ENCODE results near the gene SEMA6D.

The SEMA6D gene

DNA sequence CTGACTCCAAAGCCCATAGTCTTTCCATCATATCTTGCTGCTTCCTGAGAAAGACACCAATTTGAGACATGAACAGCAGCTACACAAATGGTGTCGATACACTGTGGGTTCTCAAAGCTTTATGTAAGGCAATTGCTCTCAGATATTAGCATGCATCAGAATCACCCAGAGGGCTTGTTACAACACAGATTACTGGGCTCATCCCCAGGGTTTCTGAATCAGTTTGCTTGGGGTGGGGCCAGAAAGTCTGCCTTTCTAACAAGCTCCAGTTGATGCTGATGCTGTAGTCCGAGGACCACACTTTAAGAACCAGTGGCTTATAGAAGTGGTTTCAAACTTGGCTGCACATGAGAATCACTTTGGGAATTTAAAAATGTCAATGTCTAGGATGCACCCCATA lies 86.5 kb downstream of the SEMA6D start:
- Histone ChIP-seq H3K4me3 (ENCODE audit: low read length) (no peak overlapping the region), H3K4me2 (ENCODE audit: low read length) (no peak overlapping the region), H3K4me1 (ENCODE audit: control insufficient read depth, low read length) (peaks cover 19% of the 10 kb centered on the region), H3K27me3 (ENCODE audit: control insufficient read depth, low read length) (no peaks in the 10 kb centered on the region), H3K36me3 (ENCODE audit: control insufficient read depth, low read length) (no peaks in the 10 kb centered on the region), H3K79me2 (ENCODE audit: control insufficient read depth, low read length) (no peaks in the 10 kb centered on the region), H3K9me3 (ENCODE audit: control insufficient read depth, insufficient read depth, low read length) (no peaks in the 10 kb centered on the region), H3K9me2 (replicated peaks; ENCODE audit: control insufficient read depth, low read length) (no peaks in the 10 kb centered on the region), H3F3A (ENCODE audit: control insufficient read depth, insufficient read depth) (no peaks in the 10 kb centered on the region), H3K27ac (ENCODE audit: low read depth, low read length) (no peak overlapping the region), H4K20me1 (ENCODE audit: control insufficient read depth, insufficient read depth, low read depth, low read length) (no peaks in the 10 kb centered on the region)
- TF ChIP-seq, protein P1, sequence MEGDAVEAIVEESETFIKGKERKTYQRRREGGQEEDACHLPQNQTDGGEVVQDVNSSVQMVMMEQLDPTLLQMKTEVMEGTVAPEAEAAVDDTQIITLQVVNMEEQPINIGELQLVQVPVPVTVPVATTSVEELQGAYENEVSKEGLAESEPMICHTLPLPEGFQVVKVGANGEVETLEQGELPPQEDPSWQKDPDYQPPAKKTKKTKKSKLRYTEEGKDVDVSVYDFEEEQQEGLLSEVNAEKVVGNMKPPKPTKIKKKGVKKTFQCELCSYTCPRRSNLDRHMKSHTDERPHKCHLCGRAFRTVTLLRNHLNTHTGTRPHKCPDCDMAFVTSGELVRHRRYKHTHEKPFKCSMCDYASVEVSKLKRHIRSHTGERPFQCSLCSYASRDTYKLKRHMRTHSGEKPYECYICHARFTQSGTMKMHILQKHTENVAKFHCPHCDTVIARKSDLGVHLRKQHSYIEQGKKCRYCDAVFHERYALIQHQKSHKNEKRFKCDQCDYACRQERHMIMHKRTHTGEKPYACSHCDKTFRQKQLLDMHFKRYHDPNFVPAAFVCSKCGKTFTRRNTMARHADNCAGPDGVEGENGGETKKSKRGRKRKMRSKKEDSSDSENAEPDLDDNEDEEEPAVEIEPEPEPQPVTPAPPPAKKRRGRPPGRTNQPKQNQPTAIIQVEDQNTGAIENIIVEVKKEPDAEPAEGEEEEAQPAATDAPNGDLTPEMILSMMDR (IDR thresholded peaks at IDR 0.05; ENCODE audit: low read depth, low read length, poor library complexity, severe bottlenecking): no peak
- TF ChIP-seq EZH2phosphoT487 (IDR thresholded peaks at IDR 0.05; ENCODE audit: borderline replicate concordance, low read length): no peak

DNA sequence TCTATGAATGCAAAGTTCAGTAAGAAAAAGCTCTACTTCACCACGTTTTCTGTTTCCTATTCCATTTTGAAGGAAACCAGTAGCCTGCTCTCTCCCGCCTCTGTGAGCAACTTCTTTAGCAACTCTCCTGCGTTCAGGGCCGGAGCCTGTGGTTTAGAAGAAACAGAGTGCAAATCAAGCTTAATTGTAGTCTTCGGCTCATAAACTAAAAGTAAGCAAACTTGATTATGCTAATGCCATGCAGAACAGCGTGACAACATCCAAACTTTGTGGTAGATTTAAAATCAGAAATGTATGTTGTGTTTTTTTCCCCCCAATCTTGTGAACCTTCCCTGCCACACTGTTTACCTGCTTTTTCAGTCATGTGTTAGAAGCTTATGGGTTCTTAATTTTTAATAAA lies 87.4 kb downstream of the SEMA6D start:
- Histone ChIP-seq H3K4me1 (ENCODE audit: control insufficient read depth, low read length) (peaks cover 19% of the 10 kb centered on the region), H3K27ac (ENCODE audit: low read depth, low read length) (no peak overlapping the region), H4K20me1 (ENCODE audit: control insufficient read depth, insufficient read depth, low read depth, low read length) (no peaks in the 10 kb centered on the region), H3K36me3 (ENCODE audit: control insufficient read depth, low read length) (no peaks in the 10 kb centered on the region), H3K9me2 (replicated peaks; ENCODE audit: control insufficient read depth, low read length) (no peaks in the 10 kb centered on the region), H3K4me3 (ENCODE audit: low read length) (no peak overlapping the region), H3K27me3 (ENCODE audit: control insufficient read depth, low read length) (no peaks in the 10 kb centered on the region), H3F3A (ENCODE audit: control insufficient read depth, insufficient read depth) (no peaks in the 10 kb centered on the region), H3K79me2 (ENCODE audit: control insufficient read depth, low read length) (no peaks in the 10 kb centered on the region), H3K4me2 (ENCODE audit: low read length) (no peak overlapping the region), H3K9me3 (ENCODE audit: control insufficient read depth, insufficient read depth, low read length) (no peaks in the 10 kb centered on the region)
- TF ChIP-seq, protein P1 (IDR thresholded peaks at IDR 0.05; ENCODE audit: low read depth, low read length, poor library complexity, severe bottlenecking): no peak
- TF ChIP-seq EZH2phosphoT487 (IDR thresholded peaks at IDR 0.05; ENCODE audit: borderline replicate concordance, low read length): no peak

DNA sequence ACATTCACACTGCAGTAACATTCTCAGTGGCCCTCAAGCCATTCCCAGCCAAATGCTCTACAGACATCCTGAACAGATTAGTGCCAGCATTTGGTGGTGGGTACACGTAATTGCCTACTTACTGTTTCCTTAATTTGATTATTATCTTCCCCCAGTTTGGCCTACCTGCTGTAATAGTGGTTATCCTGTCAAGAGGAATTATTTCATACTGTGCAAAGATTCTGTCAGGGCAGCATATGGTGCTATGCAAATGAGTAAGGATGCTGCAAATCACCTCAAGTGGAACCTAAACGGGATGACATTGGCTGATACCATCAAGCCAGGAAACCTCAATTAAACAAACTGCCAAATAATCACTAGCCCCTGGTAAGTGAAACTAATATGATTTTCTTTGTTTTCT lies 88.7 kb downstream of the SEMA6D start:
- H3K4me3 ChIP-seq (ENCODE audit: low read length): no peak overlapping the region
- H3K9me3 ChIP-seq (ENCODE audit: control insufficient read depth, insufficient read depth, low read length): no peaks in the 10 kb centered on the region
- H3K27ac ChIP-seq (ENCODE audit: low read depth, low read length): no peak overlapping the region
- H3K79me2 ChIP-seq (ENCODE audit: control insufficient read depth, low read length): no peaks in the 10 kb centered on the region
- no peak overlapping the region; the same call in 1 of the 2 replicates for H3K4me2 ChIP-seq (ENCODE audit: low read length)
- H3F3A ChIP-seq (ENCODE audit: control insufficient read depth, insufficient read depth): no peaks in the 10 kb centered on the region
- H3K36me3 ChIP-seq (ENCODE audit: control insufficient read depth, low read length): no peaks in the 10 kb centered on the region
- no peaks in the 10 kb centered on the region for H4K20me1 ChIP-seq (ENCODE audit: control insufficient read depth, insufficient read depth, low read depth, low read length)
- no peaks in the 10 kb centered on the region for H3K9me2 ChIP-seq (replicated peaks; ENCODE audit: control insufficient read depth, low read length)
- H3K4me1 ChIP-seq (ENCODE audit: control insufficient read depth, low read length): peaks cover 28% of the 10 kb centered on the region
- H3K27me3 ChIP-seq (ENCODE audit: control insufficient read depth, low read length): no peaks in the 10 kb centered on the region
- no peak for TF ChIP-seq EZH2phosphoT487 (IDR thresholded peaks at IDR 0.05; ENCODE audit: borderline replicate concordance, low read length)
- TF ChIP-seq, protein P1 (IDR thresholded peaks at IDR 0.05; ENCODE audit: low read depth, low read length, poor library complexity, severe bottlenecking): no peak
